ENCODE measurements around the gene NIPBL. TPM values are rescaled to one million over a fixed set of nuclear protein-coding genes. Genes with fewer than 3 reads are reported as not detected.

Gene NIPBL
- total RNA-seq, 1 donor from 2014 or later, result 67.9 TPM

DNA sequence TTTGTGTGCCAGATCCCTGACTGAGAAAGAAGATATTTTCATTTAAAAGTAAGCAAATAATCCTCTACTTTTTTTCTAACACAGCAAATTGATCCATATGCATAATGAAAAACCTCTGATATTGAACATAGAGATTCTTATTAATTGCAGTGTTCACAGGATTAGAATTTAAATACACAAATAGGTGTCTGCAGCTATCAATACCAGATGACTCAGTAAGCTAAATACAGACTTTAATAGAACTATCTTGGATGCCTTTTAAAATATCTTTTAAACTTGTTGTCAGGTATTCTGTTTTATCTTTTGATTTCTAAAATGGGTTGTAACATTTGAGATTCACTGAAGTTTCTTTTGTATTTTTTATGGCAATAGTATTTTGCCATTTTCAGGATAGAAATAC is 43.1 kb downstream of the NIPBL start:
- TF ChIP-seq EZH2phosphoT487 (IDR thresholded peaks at IDR 0.05) (no peak), EZH2 (IDR thresholded peaks at IDR 0.05) (no peak)
- TF ChIP-seq, protein P1, sequence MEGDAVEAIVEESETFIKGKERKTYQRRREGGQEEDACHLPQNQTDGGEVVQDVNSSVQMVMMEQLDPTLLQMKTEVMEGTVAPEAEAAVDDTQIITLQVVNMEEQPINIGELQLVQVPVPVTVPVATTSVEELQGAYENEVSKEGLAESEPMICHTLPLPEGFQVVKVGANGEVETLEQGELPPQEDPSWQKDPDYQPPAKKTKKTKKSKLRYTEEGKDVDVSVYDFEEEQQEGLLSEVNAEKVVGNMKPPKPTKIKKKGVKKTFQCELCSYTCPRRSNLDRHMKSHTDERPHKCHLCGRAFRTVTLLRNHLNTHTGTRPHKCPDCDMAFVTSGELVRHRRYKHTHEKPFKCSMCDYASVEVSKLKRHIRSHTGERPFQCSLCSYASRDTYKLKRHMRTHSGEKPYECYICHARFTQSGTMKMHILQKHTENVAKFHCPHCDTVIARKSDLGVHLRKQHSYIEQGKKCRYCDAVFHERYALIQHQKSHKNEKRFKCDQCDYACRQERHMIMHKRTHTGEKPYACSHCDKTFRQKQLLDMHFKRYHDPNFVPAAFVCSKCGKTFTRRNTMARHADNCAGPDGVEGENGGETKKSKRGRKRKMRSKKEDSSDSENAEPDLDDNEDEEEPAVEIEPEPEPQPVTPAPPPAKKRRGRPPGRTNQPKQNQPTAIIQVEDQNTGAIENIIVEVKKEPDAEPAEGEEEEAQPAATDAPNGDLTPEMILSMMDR (IDR thresholded peaks at IDR 0.05), result no peak
- Histone ChIP-seq H3K27me3 (no peaks in the 10 kb centered on the region), H3F3A (ENCODE audit: low read depth) (no peaks in the 10 kb centered on the region), H3K79me2 (ENCODE audit: low read depth) (peaks cover 97% of the 10 kb centered on the region), H3K36me3 (no peaks in the 10 kb centered on the region), H3K4me2 (no peak overlapping the region), H3K9me3 (ENCODE audit: low read depth) (peaks cover 5% of the 10 kb centered on the region), H3K4me3 (no peak overlapping the region), H3K9ac (no peak overlapping the region), H4K20me1 (ENCODE audit: low read depth) (peaks cover 39% of the 10 kb centered on the region), H3K4me1 (no peaks in the 10 kb centered on the region), H3K27ac (no peak overlapping the region), H2AFZ (replicated peaks) (no peak overlapping the region)
- Mint-ChIP-seq H3K9me3 (peaks cover 26% of the 10 kb centered on the region), H3K4me3 (no peak overlapping the region), H3K36me3 (peaks cover 19% of the 10 kb centered on the region), H3K4me1 (no peaks in the 10 kb centered on the region), H3K27me3 (ENCODE audit: insufficient read depth, low read depth) (no peaks in the 10 kb centered on the region), H3K27ac (no peak overlapping the region)
- DNase-seq (ENCODE audit: low spot score), result no peak

GRCh38 chr5:36928947-36929346 is 52.4 kb downstream of the NIPBL start:
- no peaks in the 10 kb centered on the region for H3K27me3 ChIP-seq
- Mint-ChIP-seq H3K9me3 (peaks cover 40% of the 10 kb centered on the region), H3K27ac (no peak overlapping the region), H3K4me1 (no peaks in the 10 kb centered on the region), H3K4me3 (no peak overlapping the region), H3K27me3 (ENCODE audit: insufficient read depth, low read depth) (no peaks in the 10 kb centered on the region), H3K36me3 (peaks cover 30% of the 10 kb centered on the region)
- H3K4me1 ChIP-seq, result no peaks in the 10 kb centered on the region
- H3K4me3 ChIP-seq, result no peak overlapping the region
- no peaks in the 10 kb centered on the region for H3F3A ChIP-seq (ENCODE audit: low read depth)
- H3K9ac ChIP-seq, result no peak overlapping the region
- H3K9me3 ChIP-seq (ENCODE audit: low read depth), result no peaks in the 10 kb centered on the region
- H3K27ac ChIP-seq, result no peak overlapping the region
- no peaks in the 10 kb centered on the region for H3K36me3 ChIP-seq
- TF ChIP-seq EZH2 (IDR thresholded peaks at IDR 0.05) (no peak), EZH2phosphoT487 (IDR thresholded peaks at IDR 0.05) (no peak)
- TF ChIP-seq, protein P1 (IDR thresholded peaks at IDR 0.05), result no peak
- H3K79me2 ChIP-seq (ENCODE audit: low read depth), result peaks cover 100% of the 10 kb centered on the region
- H4K20me1 ChIP-seq (ENCODE audit: low read depth), result peaks cover 92% of the 10 kb centered on the region
- no peak overlapping the region for H2AFZ ChIP-seq (replicated peaks)
- no peak overlapping the region for H3K4me2 ChIP-seq
- no peak for DNase-seq (ENCODE audit: low spot score)

GRCh38 chr5:36929438-36929837 is 52.9 kb downstream of the NIPBL start:
- Mint-ChIP-seq H3K36me3 (peaks cover 33% of the 10 kb centered on the region), H3K4me1 (no peaks in the 10 kb centered on the region), H3K9me3 (peaks cover 43% of the 10 kb centered on the region), H3K27ac (no peak overlapping the region), H3K4me3 (no peak overlapping the region), H3K27me3 (ENCODE audit: insufficient read depth, low read depth) (no peaks in the 10 kb centered on the region)
- H3K4me1 ChIP-seq, result no peaks in the 10 kb centered on the region
- no peaks in the 10 kb centered on the region for H3F3A ChIP-seq (ENCODE audit: low read depth)
- H3K79me2 ChIP-seq (ENCODE audit: low read depth), result peaks cover 100% of the 10 kb centered on the region
- peaks cover 93% of the 10 kb centered on the region for H4K20me1 ChIP-seq (ENCODE audit: low read depth)
- H3K27ac ChIP-seq, result no peak overlapping the region
- H3K9me3 ChIP-seq (ENCODE audit: low read depth), result no peaks in the 10 kb centered on the region
- no peak overlapping the region for H3K4me3 ChIP-seq
- H2AFZ ChIP-seq (replicated peaks), result no peak overlapping the region
- TF ChIP-seq, protein P1 (IDR thresholded peaks at IDR 0.05), result no peak
- TF ChIP-seq EZH2 (IDR thresholded peaks at IDR 0.05) (no peak), EZH2phosphoT487 (IDR thresholded peaks at IDR 0.05) (no peak)
- H3K36me3 ChIP-seq, result no peaks in the 10 kb centered on the region
- DNase-seq (ENCODE audit: low spot score), result no peak
- H3K27me3 ChIP-seq, result no peaks in the 10 kb centered on the region
- no peak overlapping the region for H3K4me2 ChIP-seq
- H3K9ac ChIP-seq, result no peak overlapping the region
